Stomach smooth muscle (tissue), 2 donors: ENCODE data around the gene MOK.
A peak's percentile ranks its signal among the peaks of the same experiment; 100 is the strongest.

Experiments
- H3K27ac ChIP-seq: one replicate; pipeline ENCODE4 v1.7.0; 2013; ENCODE audit warnings: mild to moderate bottlenecking, low read length, inconsistent platforms
- H3K27me3 ChIP-seq, 2 donors: one replicate each; pipeline ENCODE4 v1.7.0; 2013; ENCODE audit warnings: low read length in 2 of 2; ENCODE audit not compliant: insufficient read depth in 2 of 2, control insufficient read depth in 1 of 2
- H3K36me3 ChIP-seq, 2 donors: one replicate each; pipeline ENCODE4 v1.7.0; 2013; ENCODE audit warnings: low read length in 2 of 2; ENCODE audit not compliant: control insufficient read depth in 2 of 2, insufficient read depth in 2 of 2
- H3K4me1 ChIP-seq: one replicate; pipeline ENCODE4 v1.7.0; 2013; ENCODE audit warnings: low read length; ENCODE audit not compliant: control insufficient read depth, insufficient read depth
- H3K4me3 ChIP-seq, 2 donors: one replicate each; pipeline ENCODE4 v1.7.0; 2013; ENCODE audit warnings: low read length in 2 of 2
- H3K9ac ChIP-seq, 2 donors: one replicate each; pipeline ENCODE4 v1.7.0; 2013; ENCODE audit warnings: low read length in 2 of 2, mild to moderate bottlenecking in 1 of 2
- H3K9me3 ChIP-seq, 2 donors: one replicate each; pipeline ENCODE4 v1.7.0; 2013; ENCODE audit warnings: low read length in 2 of 2; ENCODE audit not compliant: control insufficient read depth in 2 of 2
- donor health status: healthy.
- donor health status: Pancreatic carcinoma.

MOK gene

DNA sequence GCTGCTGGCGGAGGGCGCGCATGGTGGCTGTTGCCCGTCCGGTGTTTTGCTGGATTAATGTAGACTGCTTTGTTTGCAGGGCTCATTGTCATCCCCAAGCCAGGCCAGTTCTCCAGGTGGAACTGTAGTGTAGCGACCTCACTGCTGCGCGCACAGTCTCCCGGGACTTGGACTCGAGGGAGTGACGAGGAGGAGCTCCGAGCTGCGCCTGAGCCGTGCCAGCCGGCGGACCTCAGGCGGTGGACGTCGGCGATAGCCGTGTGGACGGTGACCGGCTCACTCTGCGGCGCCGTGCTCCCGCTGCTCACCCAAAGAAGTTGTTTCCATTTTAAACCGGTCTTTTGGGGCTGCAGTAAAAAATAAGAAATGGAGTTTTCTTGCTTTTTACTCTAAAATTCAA is 82.2 kb downstream of the MOK start:
- H3K9ac ChIP-seq = no peak overlapping the region
- peaks cover 0 to 5% of the 10 kb centered on the region in 2 donors for H3K36me3 ChIP-seq
- no peak overlapping the region for H3K4me3 ChIP-seq
- H3K27me3 ChIP-seq = no peaks in the 10 kb centered on the region
- H3K27ac ChIP-seq = no peak overlapping the region
- H3K4me1 ChIP-seq = no peaks in the 10 kb centered on the region
- no peaks in the 10 kb centered on the region for H3K9me3 ChIP-seq

GRCh38 chr14:102222009-102222575 is 82.9 kb downstream of the MOK start:
- H3K4me1 ChIP-seq = no peaks in the 10 kb centered on the region
- no peak overlapping the region for H3K27ac ChIP-seq
- no peaks in the 10 kb centered on the region for H3K9me3 ChIP-seq
- no peak overlapping the region for H3K4me3 ChIP-seq
- H3K9ac ChIP-seq = no peak overlapping the region
- H3K36me3 ChIP-seq = peaks cover 0 to 5% of the 10 kb centered on the region in 2 donors
- no peaks in the 10 kb centered on the region for H3K27me3 ChIP-seq

DNA sequence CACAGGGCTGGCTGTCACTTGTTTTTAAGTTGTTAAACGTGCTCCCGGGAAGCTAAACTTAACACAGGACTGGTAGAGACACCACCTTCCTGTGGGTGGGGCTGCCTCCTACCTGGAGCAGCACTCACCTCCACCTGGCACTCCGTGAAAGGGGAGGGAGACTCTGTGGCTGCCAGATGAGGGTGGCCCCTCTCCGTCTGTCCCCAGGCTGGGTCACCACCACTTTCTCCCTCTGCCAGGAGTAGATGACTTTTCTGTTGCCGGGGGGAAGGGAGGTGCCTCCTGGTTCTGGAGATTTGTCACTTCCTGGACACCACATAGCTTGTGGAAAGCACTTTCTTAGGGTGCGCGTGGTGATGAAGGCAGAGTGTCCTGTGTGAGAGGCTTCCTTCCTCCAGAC is 83.9 kb downstream of the MOK start:
- Histone ChIP-seq H3K9ac (no peak overlapping the region), H3K27ac (no peak overlapping the region), H3K27me3 (no peaks in the 10 kb centered on the region), H3K4me3 (no peak overlapping the region), H3K4me1 (peaks cover under 1% of the 10 kb centered on the region), H3K36me3 (peaks cover 0 to 5% of the 10 kb centered on the region in 2 donors), H3K9me3 (no peaks in the 10 kb centered on the region)

DNA sequence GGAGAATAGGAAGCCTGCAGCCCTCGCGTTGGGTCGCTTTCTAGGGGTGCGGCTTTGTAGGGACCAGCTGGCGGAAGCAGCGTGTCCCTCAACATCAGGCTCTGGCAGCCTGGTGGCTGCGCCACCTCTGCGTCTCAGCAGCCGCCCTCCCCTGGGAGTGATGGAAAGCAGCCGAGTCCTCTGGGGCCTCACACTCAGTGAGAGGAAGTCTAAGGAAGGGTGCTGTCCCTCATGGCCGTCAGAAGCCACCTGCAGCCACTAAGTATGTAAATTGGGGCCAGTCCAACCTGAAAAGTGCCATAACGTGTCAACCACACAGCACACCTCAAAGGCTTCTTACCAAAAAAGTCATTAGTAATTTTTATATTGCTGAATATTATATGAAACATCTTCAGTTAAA is 84.9 kb downstream of the MOK start:
- H3K27me3 ChIP-seq = no peaks in the 10 kb centered on the region
- H3K9me3 ChIP-seq = no peaks in the 10 kb centered on the region
- no peak overlapping the region for H3K9ac ChIP-seq
- H3K4me1 ChIP-seq = peaks cover 11% of the 10 kb centered on the region
- H3K4me3 ChIP-seq = no peak overlapping the region
- peaks cover 0 to 5% of the 10 kb centered on the region in 2 donors for H3K36me3 ChIP-seq
- H3K27ac ChIP-seq = no peak overlapping the region

DNA sequence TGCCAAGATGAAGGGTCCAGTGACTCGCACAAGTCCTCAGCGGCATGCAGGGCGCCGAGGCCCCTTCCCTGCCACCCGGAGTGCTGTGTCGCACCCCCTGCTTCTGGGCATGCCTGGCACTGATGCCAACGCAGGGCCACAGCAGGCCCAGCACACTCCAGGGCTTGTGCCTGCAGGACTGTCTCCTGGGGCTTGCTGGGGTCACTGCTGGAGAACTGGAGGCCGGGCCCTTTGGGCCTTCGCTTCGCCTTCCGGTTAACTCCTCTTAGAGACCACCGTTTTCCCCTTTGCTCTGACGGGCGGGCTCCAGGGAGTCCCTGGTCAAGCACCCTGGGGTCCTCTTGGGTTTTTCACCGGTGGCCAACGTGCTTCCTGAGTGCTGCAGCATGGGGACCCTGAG is 85.6 kb downstream of the MOK start:
- H3K4me1 ChIP-seq = peaks cover 15% of the 10 kb centered on the region
- no peak overlapping the region for H3K4me3 ChIP-seq
- H3K9ac ChIP-seq = no peak overlapping the region
- H3K36me3 ChIP-seq = peaks cover 0 to 5% of the 10 kb centered on the region in 2 donors
- H3K27me3 ChIP-seq = no peaks in the 10 kb centered on the region
- H3K27ac ChIP-seq = no peak overlapping the region
- H3K9me3 ChIP-seq = no peaks in the 10 kb centered on the region

GRCh38 chr14:102218688-102219087 is 86.3 kb downstream of the MOK start:
- Histone ChIP-seq H3K27ac (no peak overlapping the region), H3K4me1 (peaks cover 15% of the 10 kb centered on the region), H3K36me3 (peaks cover 0 to 5% of the 10 kb centered on the region in 2 donors), H3K4me3 (no peak overlapping the region), H3K27me3 (no peaks in the 10 kb centered on the region), H3K9ac (no peak overlapping the region), H3K9me3 (no peaks in the 10 kb centered on the region)

GRCh38 chr14:102217987-102218421 is 87.0 kb downstream of the MOK start:
- Histone ChIP-seq H3K4me3 (no peak overlapping the region), H3K36me3 (peaks cover 0 to 5% of the 10 kb centered on the region in 2 donors), H3K9me3 (no peaks in the 10 kb centered on the region), H3K9ac (no peak overlapping the region), H3K4me1 (peaks cover 15% of the 10 kb centered on the region), H3K27me3 (no peaks in the 10 kb centered on the region), H3K27ac (no peak overlapping the region)

- Histone ChIP-seq H3K27me3 (no peaks in the 10 kb centered on the region), H3K4me3 (no peak overlapping the region), H3K36me3 (peaks cover 0 to 7% of the 10 kb centered on the region in 2 donors), H3K27ac (no peak overlapping the region), H3K4me1 (peaks cover 15% of the 10 kb centered on the region), H3K9me3 (no peaks in the 10 kb centered on the region), H3K9ac (no peak overlapping the region)
Measured at GRCh38 chr14:102217399-102217798, 87.6 kb downstream of the MOK start.

GRCh38 chr14:102215576-102216250 is 89.3 kb downstream of the MOK start:
- Histone ChIP-seq H3K4me3 (peak overlapping the region in 1 of 2 donors; percentile 49), H3K4me1 (peaks cover 15% of the 10 kb centered on the region), H3K9ac (no peak overlapping the region), H3K27ac (peak overlapping the region; percentile 24), H3K9me3 (no peaks in the 10 kb centered on the region), H3K36me3 (peaks cover 3 to 5% of the 10 kb centered on the region in 2 donors), H3K27me3 (no peaks in the 10 kb centered on the region)

DNA sequence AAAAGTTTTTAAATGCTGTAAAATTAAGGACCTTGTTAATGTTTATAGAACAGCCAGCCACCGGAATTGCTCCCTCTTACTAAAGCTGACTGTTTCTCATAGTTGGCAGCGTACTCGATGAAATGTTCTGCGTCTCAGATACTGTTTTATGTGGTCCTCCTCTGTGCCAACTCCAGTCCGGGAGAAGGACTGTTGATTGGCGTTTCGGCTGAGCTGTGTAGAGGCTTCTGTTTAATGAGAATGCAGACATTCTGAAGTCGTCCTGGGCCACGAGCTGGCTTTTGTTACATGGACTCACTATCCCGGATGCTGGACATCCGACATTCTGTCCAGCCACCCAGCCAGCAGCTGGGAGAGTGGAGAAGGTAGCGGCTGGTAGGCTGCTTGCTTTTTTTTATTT is 89.9 kb downstream of the MOK start:
- H3K4me3 ChIP-seq = peak overlapping the region in 1 of 2 donors; percentile 49
- H3K9me3 ChIP-seq = no peaks in the 10 kb centered on the region
- peaks cover 3 to 5% of the 10 kb centered on the region in 2 donors for H3K36me3 ChIP-seq
- H3K27ac ChIP-seq = peak overlapping the region; percentile 24
- peaks cover 15% of the 10 kb centered on the region for H3K4me1 ChIP-seq
- H3K9ac ChIP-seq = no peak overlapping the region
- no peaks in the 10 kb centered on the region for H3K27me3 ChIP-seq

DNA sequence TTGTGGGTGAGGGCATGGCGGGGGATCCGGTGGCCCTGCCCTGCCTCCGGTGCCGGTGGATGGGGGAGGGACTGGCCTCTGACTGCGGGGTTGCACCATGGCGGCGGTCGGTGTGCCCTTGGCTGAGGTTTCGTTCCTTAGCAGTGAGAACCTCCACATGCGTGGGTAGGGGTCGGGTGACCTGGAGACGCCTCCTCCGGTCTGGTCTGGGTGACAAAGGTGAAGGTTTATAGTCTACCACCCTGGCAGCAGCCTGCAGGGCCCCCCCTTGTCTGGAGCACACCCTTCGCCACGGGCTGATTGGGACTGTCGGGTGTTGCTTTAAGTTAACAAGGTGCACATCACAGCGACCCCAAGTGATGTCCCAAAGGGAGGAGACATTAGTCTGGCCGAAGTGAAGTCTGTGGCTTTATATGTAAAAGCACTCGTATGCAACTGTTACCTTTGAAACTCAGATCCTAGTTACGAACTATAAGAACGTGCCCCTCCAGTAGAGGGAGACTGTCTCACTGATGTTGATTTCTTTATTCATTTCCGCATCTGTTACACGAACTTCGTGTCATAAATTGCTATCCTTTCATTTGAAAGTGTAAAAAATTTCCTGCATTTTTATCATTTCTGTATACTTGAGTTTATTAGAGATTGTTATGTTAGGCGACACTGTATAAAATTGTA is 90.8 kb downstream of the MOK start:
- Histone ChIP-seq H3K4me3 (no peak overlapping the region), H3K4me1 (peaks cover 15% of the 10 kb centered on the region), H3K27ac (no peak overlapping the region), H3K9me3 (no peaks in the 10 kb centered on the region), H3K27me3 (no peaks in the 10 kb centered on the region), H3K9ac (no peak overlapping the region), H3K36me3 (peaks cover 7 to 11% of the 10 kb centered on the region in 2 donors)
